GM10248 (cell line): ENCODE results near the gene DCBLD2.

Experiments used
- CTCF ChIA-PET: fragments of 300-600 bp; sonication (Branson Sonifier 250); formaldehyde crosslinking; extraction: SDS; loops from one replicate; lab custom pipeline; 2021; ENCODE audit warnings: antibody characterized with exemption; lab: Yijun Ruan, JAX
- POLR2A ChIA-PET: fragments of 350-650 bp; sonication (Branson Sonifier 250); formaldehyde crosslinking; extraction: SDS; loops from one replicate; lab custom pipeline; 2020; ENCODE audit warnings: antibody characterized with exemption; lab: Yijun Ruan, JAX
- DNase-seq: peaks from one replicate; pipeline ENCODE4 v3.0.0; 2012; ENCODE audit errors: extremely low spot score
- CTCF ChIP-seq: IDR thresholded peaks from 2 replicates; pipeline ENCODE4 v1.5.1; 2012; ENCODE audit warnings: mild to moderate bottlenecking, low read depth; ENCODE audit errors: extremely low read depth, missing control alignments, control extremely low read depth

DCBLD2 gene

GRCh38 chr3:98778383-98778782, 123.1 kb downstream of the DCBLD2 start:
- ChIA-PET CTCF (interaction anchor here (1.0 to 6.0 kb wide), 4 partner anchors 10 to 176 kb away, joined by 3 to 35 read pairs (median 3); no protein-coding TSS in a partner anchor), POLR2A (no interaction called here)
- no peak for TF ChIP-seq CTCF
- no peak for DNase-seq

GRCh38 chr3:98777801-98778220, 123.7 kb downstream of the DCBLD2 start:
- no peak for DNase-seq
- ChIA-PET POLR2A (no interaction called here), CTCF (interaction anchor here (1.0 to 6.0 kb wide), 5 partner anchors 11 to 176 kb away, joined by 3 to 35 read pairs (median 3); no protein-coding TSS in a partner anchor)
- TF ChIP-seq CTCF, result no peak

- no peak for TF ChIP-seq CTCF
- no peak for DNase-seq
- POLR2A ChIA-PET, result no interaction called here
- CTCF ChIA-PET, result interaction anchor here (1.1 to 6.0 kb wide), 4 partner anchors 12 to 175 kb away, joined by 3 to 35 read pairs (median 3); no protein-coding TSS in a partner anchor
Observed at GRCh38 chr3:98777286-98777685, 124.2 kb downstream of the DCBLD2 start.

GRCh38 chr3:98776140-98776493, 125.4 kb downstream of the DCBLD2 start:
- no peak for TF ChIP-seq CTCF
- no peak for DNase-seq
- POLR2A ChIA-PET, result no interaction called here
- CTCF ChIA-PET, result interaction anchor here (0.9 to 6.0 kb wide), 6 partner anchors 10 to 174 kb away, joined by 3 to 35 read pairs (median 3); no protein-coding TSS in a partner anchor

GRCh38 chr3:98775459-98776139, 125.9 kb downstream of the DCBLD2 start:
- POLR2A ChIA-PET, result no interaction called here
- CTCF ChIA-PET, result interaction anchor here (1.4 to 6.0 kb wide), 4 partner anchors 10 to 173 kb away, joined by 3 to 35 read pairs (median 3); no protein-coding TSS in a partner anchor
- no peak for TF ChIP-seq CTCF

GRCh38 chr3:98772022-98772421, 129.5 kb downstream of the DCBLD2 start:
- POLR2A ChIA-PET, result no interaction called here

More at GRCh38 chr3:98775459-98776139, 125.9 kb downstream of the DCBLD2 start:
- DNase-seq, result no peak

More at GRCh38 chr3:98772022-98772421, 129.5 kb downstream of the DCBLD2 start:
- TF ChIP-seq CTCF, result no peak
- no peak for DNase-seq
- CTCF ChIA-PET, result interaction anchor here (0.9 to 1.4 kb wide), 4 partner anchors 10 to 169 kb away, joined by 3 to 5 read pairs (median 3); no protein-coding TSS in a partner anchor
